NCI-H2227 (cell line): ENCODE measurements around the gene HK3.

ENCODE experiments used
- DNase-seq: peaks from one replicate; lab custom pipeline; 2025; ENCODE audit not compliant: unreplicated experiment; lab: John Stamatoyannopoulos, UW

HK3 gene, protein sequence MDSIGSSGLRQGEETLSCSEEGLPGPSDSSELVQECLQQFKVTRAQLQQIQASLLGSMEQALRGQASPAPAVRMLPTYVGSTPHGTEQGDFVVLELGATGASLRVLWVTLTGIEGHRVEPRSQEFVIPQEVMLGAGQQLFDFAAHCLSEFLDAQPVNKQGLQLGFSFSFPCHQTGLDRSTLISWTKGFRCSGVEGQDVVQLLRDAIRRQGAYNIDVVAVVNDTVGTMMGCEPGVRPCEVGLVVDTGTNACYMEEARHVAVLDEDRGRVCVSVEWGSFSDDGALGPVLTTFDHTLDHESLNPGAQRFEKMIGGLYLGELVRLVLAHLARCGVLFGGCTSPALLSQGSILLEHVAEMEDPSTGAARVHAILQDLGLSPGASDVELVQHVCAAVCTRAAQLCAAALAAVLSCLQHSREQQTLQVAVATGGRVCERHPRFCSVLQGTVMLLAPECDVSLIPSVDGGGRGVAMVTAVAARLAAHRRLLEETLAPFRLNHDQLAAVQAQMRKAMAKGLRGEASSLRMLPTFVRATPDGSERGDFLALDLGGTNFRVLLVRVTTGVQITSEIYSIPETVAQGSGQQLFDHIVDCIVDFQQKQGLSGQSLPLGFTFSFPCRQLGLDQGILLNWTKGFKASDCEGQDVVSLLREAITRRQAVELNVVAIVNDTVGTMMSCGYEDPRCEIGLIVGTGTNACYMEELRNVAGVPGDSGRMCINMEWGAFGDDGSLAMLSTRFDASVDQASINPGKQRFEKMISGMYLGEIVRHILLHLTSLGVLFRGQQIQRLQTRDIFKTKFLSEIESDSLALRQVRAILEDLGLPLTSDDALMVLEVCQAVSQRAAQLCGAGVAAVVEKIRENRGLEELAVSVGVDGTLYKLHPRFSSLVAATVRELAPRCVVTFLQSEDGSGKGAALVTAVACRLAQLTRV

DNA sequence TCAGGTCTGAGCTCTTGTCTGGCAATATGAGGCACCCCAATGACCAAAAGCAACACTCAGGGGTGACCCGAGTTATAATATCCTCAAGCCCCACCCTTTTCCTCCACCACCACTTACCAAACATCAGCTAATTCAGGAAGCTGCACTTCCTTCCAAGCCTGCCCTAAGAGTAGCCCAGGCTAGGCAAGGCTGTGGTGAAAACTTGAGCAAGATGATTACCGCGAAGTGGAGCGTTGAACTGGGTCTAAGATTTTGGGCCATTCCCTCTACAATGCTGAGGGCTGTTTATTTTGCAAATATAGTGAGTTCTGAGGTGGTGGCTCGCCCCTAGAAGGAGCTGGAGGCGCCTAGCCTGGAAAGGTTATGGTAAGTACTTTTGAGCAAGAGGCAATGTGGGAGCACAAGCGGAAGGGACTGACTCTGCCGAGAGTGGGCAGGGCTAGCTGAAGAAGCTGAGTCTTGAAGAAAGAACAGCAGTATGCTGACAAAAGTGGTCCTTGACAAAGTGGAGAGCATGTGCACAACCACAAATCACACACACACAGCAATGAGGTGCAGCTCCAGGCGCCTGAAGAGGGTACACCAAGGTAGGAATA, at the start of gene HK3:
Gene HK3, minus strand, starts transcription at position 51 of the 596 bp plus-strand sequence. CDS start 3,187 bp downstream, outside the sequence.
- no peak for DNase-seq

DNA sequence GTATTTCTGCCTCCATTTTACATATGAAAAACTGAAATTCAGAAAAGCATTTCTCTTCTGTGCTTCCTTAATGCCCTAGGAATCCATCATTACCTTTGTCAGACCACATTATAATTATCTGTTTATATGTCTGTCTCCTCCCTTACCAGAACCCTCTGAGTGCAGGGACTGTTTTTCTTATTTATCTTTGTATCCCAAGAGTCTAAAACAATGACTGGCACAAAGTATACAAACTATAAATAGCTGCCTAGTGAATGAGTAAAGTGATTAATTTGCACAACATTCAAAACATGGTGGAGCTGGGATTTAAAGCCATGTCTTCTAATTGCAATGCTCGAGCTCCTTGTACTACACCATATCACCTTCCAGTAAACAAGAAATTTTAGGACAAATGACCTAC, 49.3 kb upstream of the HK3 start:
- DNase-seq: no peak

DNA sequence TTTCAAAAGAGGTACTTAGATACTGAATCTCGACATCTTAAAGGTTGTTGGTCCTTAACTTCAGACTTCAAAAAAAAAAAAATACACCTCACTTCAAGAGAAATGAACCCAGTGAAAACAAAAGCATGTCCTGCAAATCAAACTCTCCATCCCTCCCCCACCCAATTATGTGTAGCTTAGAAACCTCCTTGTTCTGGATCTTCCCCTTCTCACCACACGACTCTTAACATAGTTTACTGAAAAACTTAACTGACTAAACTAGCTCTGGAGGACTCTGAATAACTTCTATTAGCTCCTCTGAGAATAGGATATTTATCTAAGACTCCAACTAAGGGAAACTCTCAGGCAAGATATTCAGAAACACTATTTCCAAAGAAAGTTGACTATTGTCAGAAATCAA, 48.7 kb upstream of the HK3 start:
- no peak for DNase-seq

DNA sequence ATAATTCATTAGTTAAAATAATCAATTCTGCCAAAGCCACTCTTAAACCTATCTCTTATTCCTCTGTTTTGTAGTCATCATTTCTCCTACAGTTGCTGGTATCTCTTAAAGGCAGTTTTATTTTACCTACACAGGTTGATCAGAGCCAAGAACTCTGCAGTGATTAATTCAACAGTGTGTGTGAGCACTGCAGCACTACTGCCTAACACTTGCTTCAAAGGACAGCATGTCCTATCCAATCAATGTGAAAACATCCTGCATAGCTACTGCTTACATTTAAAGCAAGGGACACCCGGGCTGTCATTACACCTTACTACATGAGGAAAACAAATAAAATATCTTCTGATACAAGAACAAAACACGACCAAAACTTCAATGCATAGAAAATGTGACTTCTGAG, 45.1 kb upstream of the HK3 start:
- no peak for DNase-seq

DNA sequence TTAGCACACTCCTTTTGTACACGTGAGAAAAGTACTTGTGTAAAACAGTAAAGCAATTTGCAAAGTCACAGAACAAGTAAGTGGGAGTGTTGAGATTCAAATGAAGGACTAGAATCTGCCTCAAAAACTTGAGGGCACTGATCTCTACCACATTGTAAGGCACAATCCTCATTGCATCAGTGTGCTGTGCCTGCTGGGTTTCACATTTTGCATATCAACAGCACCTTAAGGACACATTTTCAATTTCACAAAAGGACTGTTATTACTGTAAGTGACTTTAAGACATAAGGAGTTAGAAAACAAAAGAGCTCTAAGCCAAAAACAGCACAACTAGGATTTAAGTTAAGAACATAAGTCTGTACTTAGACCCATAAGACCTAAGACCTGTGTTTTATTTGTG, 44.7 kb upstream of the HK3 start:
- DNase-seq: no peak

DNA sequence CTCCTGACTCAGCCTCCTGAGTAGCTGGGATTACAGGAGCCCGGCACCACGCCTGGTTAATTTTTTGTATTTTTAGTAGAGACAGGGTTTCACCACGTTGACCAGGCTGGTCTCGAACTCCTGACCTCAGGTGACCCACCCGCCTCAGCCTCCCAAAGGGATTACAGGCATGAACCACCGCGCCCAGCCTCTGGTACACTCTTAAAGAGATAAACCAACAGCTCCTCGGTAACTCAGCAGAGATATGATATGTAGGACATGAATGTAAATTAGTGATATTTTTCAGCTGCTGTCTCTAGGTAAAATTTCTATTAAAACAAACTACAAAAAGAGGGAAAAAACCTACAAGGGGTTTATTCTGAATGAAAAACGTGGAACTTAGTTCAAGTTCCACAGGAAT, 42.8 kb upstream of the HK3 start:
- no peak for DNase-seq

DNA sequence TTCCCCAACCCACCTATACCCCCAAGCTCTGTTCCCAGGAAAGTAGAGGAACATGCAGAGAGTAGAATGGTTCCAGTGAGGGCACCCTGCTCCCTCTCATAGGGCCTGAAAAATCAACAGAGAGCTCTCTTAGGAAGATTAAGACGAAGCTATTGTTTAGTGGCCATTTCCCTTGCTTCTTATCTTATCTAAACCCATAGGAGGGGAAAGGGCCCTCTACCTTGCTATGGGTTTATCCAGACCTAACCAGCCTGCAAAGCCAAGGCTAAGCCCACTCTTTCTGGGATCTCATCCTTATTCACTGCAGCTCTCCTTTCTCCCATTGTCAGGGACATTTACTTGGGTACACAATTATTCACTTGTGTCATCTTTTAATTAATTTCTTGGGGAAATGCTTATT, 39.3 kb upstream of the HK3 start:
- DNase-seq: no peak

DNA sequence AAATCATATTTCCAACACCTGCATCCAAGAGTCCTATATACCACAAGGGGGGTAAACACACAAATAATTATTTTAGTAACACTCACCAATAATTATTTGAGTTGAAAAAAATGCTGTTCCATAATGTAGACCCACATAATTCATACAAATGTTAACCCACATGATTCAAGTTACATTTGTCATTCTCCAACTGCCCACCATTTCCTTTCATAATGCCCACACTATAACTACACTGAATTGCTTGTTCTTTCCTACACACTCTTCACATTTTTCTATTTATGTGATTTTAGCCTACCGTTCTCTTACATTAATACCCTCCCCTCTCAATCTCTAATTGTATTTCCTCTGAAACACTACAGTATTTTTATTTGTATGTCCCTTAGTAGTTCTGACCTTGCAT, 35.9 kb upstream of the HK3 start:
- no peak for DNase-seq

DNA sequence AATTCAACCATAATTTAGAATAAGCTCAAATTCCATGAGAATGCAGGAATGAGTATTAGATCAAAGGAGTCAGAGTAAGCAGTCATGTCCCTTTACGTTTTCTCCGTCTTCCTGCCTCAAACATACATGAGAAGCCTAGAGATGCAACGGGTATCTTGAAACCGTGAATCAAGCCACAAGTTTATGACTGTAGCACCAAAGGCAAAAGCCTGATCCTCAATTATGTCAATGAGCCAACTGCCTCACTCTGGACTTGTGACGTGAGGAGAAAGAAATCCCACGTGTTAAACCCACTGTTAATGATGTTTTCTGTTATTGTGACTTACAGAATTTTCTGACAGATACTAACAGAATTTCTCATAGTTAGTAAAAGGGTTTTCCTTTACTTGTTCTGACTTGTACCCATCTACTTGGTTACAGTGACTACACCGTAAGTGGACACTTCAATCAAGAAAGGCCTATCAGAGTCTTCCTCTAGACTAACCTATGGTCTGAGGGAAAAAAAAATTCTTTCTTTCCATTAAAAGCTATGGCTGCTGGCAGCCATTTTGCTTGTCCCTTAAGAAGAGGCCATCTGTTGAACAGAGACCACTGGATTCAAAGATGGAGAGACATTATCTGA, 35.3 kb upstream of the HK3 start:
- DNase-seq: no peak

DNA sequence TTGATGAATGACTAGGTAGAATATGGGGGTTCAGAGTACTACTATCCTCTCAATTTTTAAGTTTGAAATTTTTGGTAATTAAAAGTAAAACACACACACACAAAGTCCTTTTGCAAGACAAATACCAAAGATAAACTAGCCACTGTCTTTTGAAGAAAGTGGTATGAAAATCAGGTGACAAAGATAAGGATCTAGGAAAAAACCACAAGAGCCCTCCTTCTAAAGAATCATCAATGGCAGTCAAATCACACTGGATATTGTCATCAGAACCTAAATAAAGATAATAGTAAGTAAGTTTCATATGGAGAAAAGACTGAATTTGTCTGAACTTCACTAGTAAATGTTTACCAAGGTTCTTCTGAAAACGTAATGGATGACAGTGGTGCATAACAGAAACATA, 30.5 kb upstream of the HK3 start:
- no peak for DNase-seq

DNA sequence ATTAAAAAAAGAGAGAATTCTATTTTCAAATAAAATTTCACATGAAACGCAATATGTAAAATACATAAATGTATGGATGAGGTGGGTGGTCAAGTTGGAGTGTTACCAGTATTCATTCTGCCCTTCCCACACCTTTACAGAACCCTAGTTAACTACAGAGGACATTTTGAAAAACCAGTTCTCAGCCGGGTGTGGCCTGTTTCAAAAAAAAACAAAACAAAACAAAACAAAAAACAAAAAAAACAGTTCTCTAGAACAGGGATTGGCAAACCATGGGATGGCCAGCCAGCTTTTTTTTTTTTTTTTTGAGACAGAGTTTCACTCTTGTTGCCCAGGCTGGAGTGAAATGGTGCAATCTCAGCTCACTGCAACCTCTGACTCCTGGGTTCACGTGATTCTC, 28.4 kb upstream of the HK3 start:
- no peak for DNase-seq

DNA sequence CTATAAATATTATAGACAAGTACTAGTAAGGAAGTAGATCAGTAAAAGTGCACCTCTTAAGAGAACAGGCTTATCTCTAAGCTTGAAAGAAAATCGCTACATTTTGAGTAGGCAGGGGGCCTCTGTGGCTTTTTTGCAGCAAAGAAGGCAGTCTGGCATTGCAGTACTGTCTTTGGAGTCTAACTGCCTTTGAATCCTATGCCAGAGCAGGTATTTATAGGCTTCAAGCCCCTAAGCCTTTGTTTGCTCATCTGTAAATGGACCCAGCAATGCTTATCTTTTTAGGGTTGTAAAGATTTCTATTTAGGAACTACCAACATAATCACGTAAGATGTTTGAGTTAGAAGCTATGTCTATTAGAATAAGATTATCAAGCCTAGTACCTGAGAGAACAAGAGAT, 23.7 kb upstream of the HK3 start:
- no peak for DNase-seq

DNA sequence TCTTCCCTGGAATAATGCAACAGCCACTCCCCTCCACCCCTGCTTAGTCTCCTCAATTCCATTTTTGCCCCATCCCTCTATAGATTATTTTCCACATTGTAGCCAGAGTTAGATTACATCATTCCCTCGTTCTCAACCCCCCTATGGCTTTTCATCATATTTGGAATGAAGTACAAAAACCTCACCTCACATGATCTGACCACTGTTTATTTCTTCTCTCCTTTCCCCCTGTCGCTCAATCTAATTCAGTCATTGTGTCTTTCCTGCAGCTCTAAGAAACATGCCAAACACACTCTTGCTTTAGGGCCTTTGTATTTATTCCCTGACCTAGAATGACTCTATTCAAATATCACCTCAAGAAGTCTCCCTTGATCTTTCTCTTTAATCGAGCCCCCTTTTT, 22.6 kb upstream of the HK3 start:
- DNase-seq: no peak

DNA sequence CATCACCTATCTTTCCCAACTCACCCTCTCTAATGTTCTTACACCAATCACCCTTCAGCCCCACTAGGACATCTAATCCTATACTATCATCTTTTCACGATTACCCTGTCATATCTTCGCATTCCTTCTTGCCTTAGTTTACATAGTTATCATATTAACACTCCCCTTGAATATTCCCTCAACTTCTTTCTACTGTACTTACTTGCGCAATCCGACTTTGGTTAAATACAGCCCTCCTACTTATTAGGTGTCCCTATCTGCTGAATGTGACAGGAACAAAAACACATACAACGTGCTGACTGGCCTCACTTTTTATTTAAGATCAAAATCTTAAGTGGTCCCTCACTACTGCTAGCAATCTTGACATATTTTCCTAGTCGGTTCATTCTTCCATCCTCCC, 19.5 kb upstream of the HK3 start:
- DNase-seq: no peak

DNA sequence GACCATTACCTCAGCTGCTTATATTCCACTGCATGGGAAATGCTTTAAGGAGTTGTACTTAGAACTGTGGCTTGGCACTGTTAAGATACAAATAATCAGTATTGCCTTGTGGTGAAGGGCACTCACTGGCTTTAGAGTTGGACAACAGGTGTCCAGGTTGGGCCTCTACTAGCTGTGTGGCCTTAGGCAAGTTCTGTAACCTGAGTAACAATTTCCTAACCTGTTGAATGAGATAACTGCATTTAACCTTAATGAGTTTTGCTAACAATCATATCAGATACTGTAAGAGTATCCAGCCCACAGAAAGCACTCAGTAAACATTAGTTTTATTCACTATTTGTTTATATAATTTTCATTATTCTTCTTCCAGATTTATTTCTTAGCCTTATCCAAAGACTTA, 17.2 kb upstream of the HK3 start:
- DNase-seq: no peak

DNA sequence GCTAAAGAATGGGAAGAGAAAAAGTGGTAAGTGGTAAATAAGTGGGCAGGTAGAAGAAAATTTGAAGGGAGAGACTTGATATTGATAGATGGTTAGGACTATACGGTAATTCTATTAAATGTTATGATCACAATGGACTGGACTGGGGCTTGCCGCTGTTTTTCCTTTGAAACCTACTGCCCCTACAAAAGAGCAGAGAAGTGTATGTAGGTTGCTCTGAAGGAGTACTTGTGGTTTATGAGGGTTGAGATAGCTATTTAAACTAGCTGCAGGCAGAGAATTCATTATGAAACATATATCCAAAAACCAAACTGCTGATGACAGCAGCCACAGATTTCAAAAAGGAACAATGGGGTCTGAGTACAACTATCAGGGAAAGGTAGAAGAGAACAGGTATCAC, 16.8 kb upstream of the HK3 start:
- DNase-seq: no peak

DNA sequence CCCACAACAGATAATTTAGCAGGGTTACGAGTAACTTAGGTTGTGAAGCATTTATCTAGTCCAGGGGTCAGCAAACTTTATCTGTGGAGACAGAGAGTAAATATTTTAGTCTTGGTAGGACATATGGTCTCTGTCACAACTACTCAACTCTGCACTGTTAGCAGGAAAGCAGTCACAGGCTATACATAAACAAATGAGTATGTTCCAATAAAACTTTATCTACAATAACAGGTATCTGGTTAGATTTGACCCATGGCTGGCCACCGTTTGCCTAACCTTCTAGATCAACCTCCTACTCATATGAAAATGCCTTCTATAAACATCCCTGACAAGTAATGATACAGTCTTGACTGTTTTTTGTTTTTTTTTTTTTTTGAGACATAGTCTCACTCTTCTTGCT, 13.0 kb upstream of the HK3 start:
- DNase-seq: no peak

DNA sequence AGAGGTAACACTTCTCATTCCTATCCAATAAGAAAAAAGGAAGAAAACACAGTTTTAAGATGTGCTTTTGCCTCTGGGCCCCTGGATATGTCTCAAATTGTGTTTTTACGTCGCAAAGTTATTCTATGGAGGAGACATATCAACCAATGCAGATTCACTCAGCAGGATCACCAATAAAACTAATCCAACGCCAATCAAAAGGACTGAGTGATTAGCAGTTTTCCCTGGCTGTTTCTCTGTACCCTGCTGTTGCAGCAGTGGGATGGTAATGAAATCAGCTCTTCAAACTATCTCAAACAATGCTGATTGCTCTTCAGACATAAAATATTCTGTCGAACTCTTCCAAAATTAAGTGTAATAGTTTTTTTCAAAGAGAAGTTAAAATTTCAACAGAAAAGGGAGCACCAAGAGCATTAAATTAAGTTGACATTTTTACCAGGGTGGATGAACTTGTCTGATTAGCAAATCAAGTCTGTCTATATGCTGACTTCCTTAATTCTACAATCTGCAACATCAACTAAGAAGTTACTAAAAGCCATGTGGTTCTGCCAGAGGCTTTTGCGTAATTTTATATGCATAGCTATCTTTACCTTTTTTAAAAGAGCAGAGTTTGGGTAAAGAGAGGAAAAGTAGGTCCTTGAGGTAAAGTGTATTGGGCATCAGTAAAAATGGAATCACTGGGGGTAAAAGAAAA, 9.7 kb upstream of the HK3 start:
- DNase-seq: no peak

DNA sequence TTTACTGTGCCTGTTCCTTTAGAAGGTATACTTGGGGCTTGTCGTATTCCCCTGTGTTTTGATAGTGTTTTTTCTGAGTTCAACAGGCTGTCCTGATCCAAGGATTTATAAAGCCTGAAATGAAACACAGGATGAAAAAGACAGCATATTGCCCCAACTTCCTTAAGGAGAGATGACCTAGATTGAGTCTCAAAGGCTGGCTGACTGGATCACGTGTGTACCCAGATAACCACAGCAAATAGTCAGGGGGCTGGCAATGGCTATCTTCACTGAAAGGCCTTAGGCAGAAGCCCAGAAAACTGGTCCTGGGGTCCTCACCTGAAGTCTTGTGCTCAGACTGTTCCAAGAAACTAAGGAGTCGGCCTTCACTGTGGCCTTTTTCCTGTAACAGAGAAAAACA, 7.7 kb upstream of the HK3 start:
- DNase-seq: no peak

DNA sequence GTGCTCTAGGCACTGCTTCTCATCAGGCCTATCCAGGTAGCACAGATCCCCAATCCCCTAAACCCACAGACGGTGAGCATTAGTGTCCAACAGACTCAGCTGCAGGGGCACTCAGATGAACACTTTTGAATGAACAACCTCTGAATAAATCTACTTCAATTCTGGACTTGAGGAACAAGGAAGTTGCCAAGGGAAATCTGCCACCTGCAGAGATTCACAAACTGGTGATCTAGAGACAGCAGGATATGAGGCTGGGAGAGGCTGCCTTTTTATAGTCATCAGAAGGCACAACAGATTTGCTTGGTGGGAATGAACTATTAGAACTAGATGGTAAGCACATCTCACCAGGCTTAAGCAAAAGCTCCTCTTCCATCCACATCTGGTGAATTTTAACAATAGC, 7.0 kb upstream of the HK3 start:
- no peak for DNase-seq

DNA sequence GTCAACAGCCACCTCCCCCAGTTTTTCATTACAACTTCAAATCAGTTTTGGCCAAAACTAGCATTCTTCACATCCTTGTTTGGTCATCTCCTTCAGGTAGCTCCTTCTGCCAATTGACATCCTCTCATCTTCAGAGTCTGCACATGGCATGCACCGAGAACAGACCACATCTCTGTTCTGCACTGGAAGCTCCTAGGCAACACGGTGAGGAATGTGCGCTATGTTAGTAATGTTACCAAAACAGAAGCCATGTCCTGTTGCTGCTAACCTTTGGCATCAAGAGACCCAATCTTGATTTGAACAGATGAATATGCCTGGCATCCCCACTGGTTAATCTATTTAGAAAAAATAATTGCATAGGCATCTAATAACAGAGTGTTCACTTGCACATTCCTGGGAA, 5.1 kb upstream of the HK3 start:
- DNase-seq: no peak
